IMR-90 (cell line): ENCODE results near the gene DENND1A. TPM values are rescaled to one million over a fixed set of nuclear protein-coding genes. Genes with fewer than 3 reads are reported as not detected.

Source experiments
- ATAC-seq: fragments of 200-7000 bp; cut with Tn5 transposase; 2 replicates; pipeline ENCODE4 v1.9.1; 2020; ENCODE audit warnings: low read depth, mild to moderate bottlenecking, moderate library complexity
- BruUV-seq: library from RNA; stranded (reverse); fragments of 400-500 nt; replicated peaks from 2 replicates; lab custom pipeline; 2021; lab: Mats Ljungman, UMichigan
- CTCF ChIA-PET: fragments of 300-600 bp; formaldehyde crosslinking; extraction: SDS; loops from one replicate; lab custom pipeline; 2021; ENCODE audit warnings: antibody characterized with exemption; lab: Yijun Ruan, JAX
- POLR2A ChIA-PET: fragments of 300-600 bp; sonication (Branson Sonifier 250); formaldehyde crosslinking; loops from one replicate; lab custom pipeline; 2022; ENCODE audit warnings: antibody characterized with exemption; ENCODE audit not compliant: unreplicated experiment; lab: Charles Lee
- DNase-seq: peaks from one replicate; pipeline ENCODE4 v3.0.0; 2013
- H2AFZ ChIP-seq: replicated peaks from 2 replicates; pipeline ENCODE3; 2013; ENCODE audit warnings: low read length, mild to moderate bottlenecking; ENCODE audit not compliant: poor library complexity
- H2AK5ac ChIP-seq: 2 replicates; pipeline ENCODE4 v1.6.1; 2013; ENCODE audit warnings: low read depth, low read length, inconsistent platforms
- H2AK9ac ChIP-seq: replicated peaks from 2 replicates; pipeline ENCODE3; 2013; ENCODE audit warnings: mild to moderate bottlenecking, low read depth, low read length, moderate library complexity; ENCODE audit not compliant: poor library complexity
- H2BK120ac ChIP-seq: 2 replicates; pipeline ENCODE4 v1.6.1; 2013; ENCODE audit warnings: low read depth, low read length, inconsistent platforms
- H2BK15ac ChIP-seq: 3 replicates; pipeline ENCODE4 v1.6.1; 2013; ENCODE audit warnings: low read depth, low read length, inconsistent platforms
- H2BK20ac ChIP-seq: 2 replicates; pipeline ENCODE4 v1.6.1; 2013; ENCODE audit warnings: low read depth, mild to moderate bottlenecking, inconsistent platforms, low read length, moderate library complexity
- H2BK5ac ChIP-seq: 2 replicates; pipeline ENCODE4 v1.6.1; 2013; ENCODE audit warnings: mild to moderate bottlenecking, low read depth, low read length, inconsistent platforms; ENCODE audit not compliant: poor library complexity, severe bottlenecking
- H3K14ac ChIP-seq: replicated peaks from 2 replicates; pipeline ENCODE4 v1.6.1; 2013; ENCODE audit warnings: low read depth, low read length, inconsistent platforms
- H3K18ac ChIP-seq: 2 replicates; pipeline ENCODE4 v1.6.1; 2013; ENCODE audit warnings: low read depth, low read length, control low read depth
- H3K23ac ChIP-seq: 2 replicates; pipeline ENCODE4 v1.6.1; 2013; ENCODE audit warnings: low read depth, low read length, inconsistent platforms
- H3K27ac ChIP-seq: 2 replicates; pipeline ENCODE4 v1.5.1; 2013; ENCODE audit warnings: mild to moderate bottlenecking, control low read depth, low read length; ENCODE audit not compliant: insufficient read depth
- H3K27me3 ChIP-seq: 2 replicates; pipeline ENCODE4 v1.6.1; 2013; ENCODE audit warnings: low read length; ENCODE audit not compliant: control insufficient read depth, insufficient read depth
- H3K36me3 ChIP-seq: 2 replicates; pipeline ENCODE4 v1.6.1; 2013; ENCODE audit warnings: low read length, mixed read lengths; ENCODE audit not compliant: control insufficient read depth, insufficient read depth
- H3K4ac ChIP-seq: 2 replicates; pipeline ENCODE4 v1.6.1; 2013; ENCODE audit warnings: low read depth, low read length, inconsistent platforms
- H3K4me1 ChIP-seq: 2 replicates; pipeline ENCODE4 v1.6.1; 2013; ENCODE audit warnings: low read length, mixed read lengths; ENCODE audit not compliant: control insufficient read depth, insufficient read depth
- H3K4me2 ChIP-seq: 2 replicates; pipeline ENCODE4 v1.6.1; 2013; ENCODE audit warnings: low read depth, mild to moderate bottlenecking, control low read depth, low read length, moderate library complexity
- H3K4me3 ChIP-seq: 2 replicates; pipeline ENCODE4 v1.5.1; 2013; ENCODE audit warnings: low read depth, mild to moderate bottlenecking, control low read depth, low read length, moderate library complexity; ENCODE audit not compliant: insufficient read depth
- H3K56ac ChIP-seq: 2 replicates; pipeline ENCODE4 v1.6.1; 2013; ENCODE audit warnings: low read length, inconsistent platforms; ENCODE audit not compliant: insufficient read depth; ENCODE audit errors: extremely low read depth
- H3K79me1 ChIP-seq, 2 experiments: 2 replicates each; pipeline ENCODE4 v1.6.1; 2013; ENCODE audit warnings: low read length in 2 of 2, inconsistent platforms in 1 of 2, low read depth in 1 of 2
- H3K9ac ChIP-seq: 2 replicates; pipeline ENCODE4 v1.6.1; 2013; ENCODE audit warnings: low read depth, low read length, control low read depth
- H3K9me1 ChIP-seq: 2 replicates; pipeline ENCODE4 v1.6.1; 2013; ENCODE audit warnings: low read length, inconsistent platforms; ENCODE audit not compliant: insufficient read depth
- H3K9me3 ChIP-seq: 2 replicates; pipeline ENCODE4 v1.6.1; 2013; ENCODE audit warnings: low read length; ENCODE audit not compliant: control insufficient read depth, insufficient read depth
- H4K20me1 ChIP-seq: 2 replicates; pipeline ENCODE4 v1.6.1; 2013; ENCODE audit warnings: low read length, inconsistent platforms; ENCODE audit not compliant: insufficient read depth
- H4K5ac ChIP-seq: 2 replicates; pipeline ENCODE4 v1.6.1; 2013; ENCODE audit warnings: mild to moderate bottlenecking, low read depth, low read length, control low read depth
- H4K8ac ChIP-seq, 2 experiments: 2 replicates each; pipeline ENCODE4 v1.6.1; 2013; ENCODE audit warnings: low read depth in 2 of 2, low read length in 2 of 2, control low read depth in 1 of 2, inconsistent platforms in 1 of 2
- H4K91ac ChIP-seq: 2 replicates; pipeline ENCODE4 v1.6.1; 2013; ENCODE audit warnings: low read depth, low read length, inconsistent platforms; ENCODE audit not compliant: insufficient read depth
- CEBPB ChIP-seq: IDR thresholded peaks from 2 replicates; pipeline ENCODE4 v1.6.1; 2012; ENCODE audit warnings: low read depth, low read length, improper control_type of control experiment
- CHD1 ChIP-seq: IDR thresholded peaks from 2 replicates; pipeline ENCODE4 v1.6.1; 2012; ENCODE audit warnings: low read depth, low read length, improper control_type of control experiment
- MAFK ChIP-seq: IDR thresholded peaks from 2 replicates; pipeline ENCODE4 v1.6.1; 2012; ENCODE audit warnings: low read depth, low read length, improper control_type of control experiment
- MAZ ChIP-seq: IDR thresholded peaks from 2 replicates; pipeline ENCODE4 v1.6.1; 2012; ENCODE audit warnings: low read depth, mild to moderate bottlenecking, low read length, improper control_type of control experiment, moderate library complexity, borderline replicate concordance
- MXI1 ChIP-seq: IDR thresholded peaks from 2 replicates; pipeline ENCODE4 v1.6.1; 2012; ENCODE audit warnings: low read depth, mild to moderate bottlenecking, low read length, moderate library complexity, borderline replicate concordance
- RAD21 ChIP-seq: IDR thresholded peaks from 2 replicates; pipeline ENCODE4 v1.6.1; 2012; ENCODE audit warnings: low read length, improper control_type of control experiment
- RCOR1 ChIP-seq: IDR thresholded peaks from 2 replicates; pipeline ENCODE4 v1.6.1; 2012; ENCODE audit warnings: mild to moderate bottlenecking, low read length, improper control_type of control experiment; ENCODE audit not compliant: insufficient replicate concordance
- RFX5 ChIP-seq: IDR thresholded peaks from 2 replicates; pipeline ENCODE4 v1.8.0; 2012; ENCODE audit warnings: low read depth, mild to moderate bottlenecking, low read length, moderate library complexity
- SMC3 ChIP-seq: fragments of 150-350 bp; IDR thresholded peaks from 2 replicates; pipeline ENCODE4 v1.6.1; 2016; ENCODE audit warnings: low read depth, mild to moderate bottlenecking, antibody characterized with exemption, low read length, moderate library complexity
- WGBS, 2 experiments: methylation state at CpG; one replicate each; pipeline versions ENCODE4 v1.1.5 to v1.1.7; 2013; ENCODE audit warnings: missing lambda C conversion rate in 2 of 2; ENCODE audit not compliant: insufficient read length in 1 of 2; ENCODE audit errors: extremely low coverage in 2 of 2; 5-methylcytosine and 5-hydroxymethylcytosine counted together
- dilution Hi-C: fragments of 300-500 bp; cut with HindIII; formaldehyde crosslinking; loops from one replicate; pipeline ENCODE4 v1.14.3; 2018; ENCODE audit warnings: low sequenced_read_pairs; ENCODE audit not compliant: unreplicated experiment
- in situ Hi-C: fragments of 300-500 bp; cut with MboI; formaldehyde crosslinking; loops from 3 replicates; pipeline ENCODE4 v1.14.3; 2019; ENCODE audit warnings: low sequenced_read_pairs, inconsistent platforms, mixed read lengths
- intact Hi-C: fragments of 100-400 bp; cut with micrococcal nuclease; formaldehyde crosslinking; loops from 2 replicates; pipeline ENCODE4 v1.10.0; 2022
- polyA plus RNA-seq, 3 experiments: library from polyadenylated mRNA; depleted of rRNA; stranded (reverse); fragments of >200 nt; gene quantifications; 2 replicates each; pipeline ENCODE4 v1.2.3, GENCODE V29; 2012; ENCODE audit warnings: low replicate concordance in 1 of 3
- total RNA-seq: library from RNA; depleted of rRNA; stranded (reverse); fragments of >200 nt; gene quantifications from 2 replicates; pipeline ENCODE4 v1.2.3, GENCODE V29; 2012

Gene DENND1A
- total and polyA plus RNA-seq, 2 of the 4 experiments (the other 2 are of a cell fraction): 21.4 to 27.6 TPM

- dilution Hi-C loops: no loop called here
- H4K5ac ChIP-seq: no peak overlapping the region
- 100% methylated on average over 3 of the region's 6 CpGs; no CpG with 5 or more reads in 1 of the 2 experiments for WGBS, 2 experiments
Measured at GRCh38 chr9:123490688-123491087, 439.2 kb downstream of the DENND1A start.

More at GRCh38 chr9:123490688-123491087, 439.2 kb downstream of the DENND1A start:
- H3K23ac ChIP-seq: no peak overlapping the region
- no peak overlapping the region for H3K9ac ChIP-seq
- no peak overlapping the region for H2AK9ac ChIP-seq
- no peak overlapping the region for H3K14ac ChIP-seq
- in situ Hi-C loops: no loop called here
- H4K20me1 ChIP-seq: no peaks in the 10 kb centered on the region
- no peak overlapping the region for H3K27ac ChIP-seq
- H3K4me1 ChIP-seq: no peaks in the 10 kb centered on the region
- CTCF ChIA-PET: no interaction called here
- H3K79me1 ChIP-seq: no peaks in the 10 kb centered on the region
- no peak for TF ChIP-seq MXI1
- no peak for TF ChIP-seq RAD21
- no peak for TF ChIP-seq RCOR1
- no peak for TF ChIP-seq CHD1
- TF ChIP-seq CEBPB: no peak
- TF ChIP-seq MAFK: no peak
- TF ChIP-seq MAZ: no peak
- no peak for TF ChIP-seq RFX5
- TF ChIP-seq SMC3: no peak
- no peak overlapping the region for H2AFZ ChIP-seq
- H3K18ac ChIP-seq: no peak overlapping the region
- no peaks in the 10 kb centered on the region; the same call in 1 of the 2 replicates for H3K9me1 ChIP-seq
- no peaks in the 10 kb centered on the region for H3K27me3 ChIP-seq
- intact Hi-C loops: no loop called here
- H3K4me2 ChIP-seq: no peak overlapping the region
- H3K36me3 ChIP-seq: no peaks in the 10 kb centered on the region
- no peak overlapping the region for H4K8ac ChIP-seq
- POLR2A ChIA-PET: no interaction called here
- H2BK15ac ChIP-seq: no peak overlapping the region
- no peak overlapping the region for H3K4ac ChIP-seq
- no peak overlapping the region for H2BK20ac ChIP-seq
- no peak overlapping the region for H2BK120ac ChIP-seq
- H3K4me3 ChIP-seq: no peak overlapping the region
- BruUV-seq: no TSS peak
- H2AK5ac ChIP-seq: no peak overlapping the region
- DNase-seq: no peak
- H3K56ac ChIP-seq: no peak overlapping the region
- no peaks in the 10 kb centered on the region for H3K9me3 ChIP-seq
- H2BK5ac ChIP-seq: no peak overlapping the region
- no peak overlapping the region for H4K91ac ChIP-seq
- no peak for ATAC-seq
